ENCODE data around the gene UHMK1.

DNA sequence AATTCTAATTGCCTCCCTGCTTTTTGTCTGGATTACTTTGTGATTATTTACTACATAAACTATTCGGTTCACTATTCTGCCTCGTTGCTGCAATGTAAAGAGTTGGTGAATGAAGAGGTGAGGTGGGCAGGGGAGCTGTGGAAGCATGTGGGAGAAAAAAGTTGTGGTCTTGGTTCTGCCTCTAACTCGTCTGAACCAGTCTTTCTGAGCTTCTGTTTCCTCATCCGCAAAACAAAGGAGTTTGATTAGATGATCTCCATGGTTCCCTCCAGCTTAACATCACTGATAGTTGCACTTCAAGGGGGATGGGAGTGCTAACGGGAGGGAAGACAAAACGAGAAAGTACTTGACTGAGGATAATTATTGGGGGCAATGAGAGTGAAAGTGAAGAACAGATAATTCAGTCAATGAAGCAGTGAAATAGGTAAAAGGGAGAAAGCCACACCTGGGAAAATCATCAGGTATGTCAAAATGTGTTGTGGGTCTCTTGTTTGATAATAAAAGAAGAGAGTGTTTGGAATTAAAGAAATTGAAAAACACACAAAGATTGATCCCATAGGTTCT is 26.2 kb upstream of the UHMK1 start:
- TF ChIP-seq, protein P1, sequence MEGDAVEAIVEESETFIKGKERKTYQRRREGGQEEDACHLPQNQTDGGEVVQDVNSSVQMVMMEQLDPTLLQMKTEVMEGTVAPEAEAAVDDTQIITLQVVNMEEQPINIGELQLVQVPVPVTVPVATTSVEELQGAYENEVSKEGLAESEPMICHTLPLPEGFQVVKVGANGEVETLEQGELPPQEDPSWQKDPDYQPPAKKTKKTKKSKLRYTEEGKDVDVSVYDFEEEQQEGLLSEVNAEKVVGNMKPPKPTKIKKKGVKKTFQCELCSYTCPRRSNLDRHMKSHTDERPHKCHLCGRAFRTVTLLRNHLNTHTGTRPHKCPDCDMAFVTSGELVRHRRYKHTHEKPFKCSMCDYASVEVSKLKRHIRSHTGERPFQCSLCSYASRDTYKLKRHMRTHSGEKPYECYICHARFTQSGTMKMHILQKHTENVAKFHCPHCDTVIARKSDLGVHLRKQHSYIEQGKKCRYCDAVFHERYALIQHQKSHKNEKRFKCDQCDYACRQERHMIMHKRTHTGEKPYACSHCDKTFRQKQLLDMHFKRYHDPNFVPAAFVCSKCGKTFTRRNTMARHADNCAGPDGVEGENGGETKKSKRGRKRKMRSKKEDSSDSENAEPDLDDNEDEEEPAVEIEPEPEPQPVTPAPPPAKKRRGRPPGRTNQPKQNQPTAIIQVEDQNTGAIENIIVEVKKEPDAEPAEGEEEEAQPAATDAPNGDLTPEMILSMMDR (IDR thresholded peaks at IDR 0.05): no peak
- TF ChIP-seq EP300 (IDR thresholded peaks at IDR 0.05): no peak
